HCT116 (cell line): ENCODE data around the gene ASCL4. TPM values are rescaled to one million over a fixed set of nuclear protein-coding genes. Genes with fewer than 3 reads are reported as not detected.

Experiments used
- ATAC-seq: fragments of 200-7000 bp; cut with Tn5 transposase; 2 replicates; pipeline ENCODE4 v1.9.1; 2020; ENCODE audit warnings: mild to moderate bottlenecking, moderate library complexity
- BruUV-seq: library from RNA; stranded (reverse); fragments of 400-500 nt; replicated peaks from 2 replicates; lab custom pipeline; 2021; lab: Mats Ljungman, UMichigan
- CTCF ChIA-PET: fragments of 300-600 bp; sonication (Branson Sonifier 250); formaldehyde crosslinking; loops from one replicate; lab custom pipeline; 2021; ENCODE audit warnings: antibody characterized with exemption; lab: Charles Lee
- POLR2A ChIA-PET: fragments of 300-600, 350-600 bp; sonication (Branson Sonifier 250); formaldehyde crosslinking; loops from one replicate; lab custom pipeline; 2021; ENCODE audit warnings: antibody characterized with exemption; lab: Charles Lee
- RAD21 ChIA-PET, 2 experiments: fragments of 300-600 bp; sonication (Branson Sonifier 250); formaldehyde crosslinking; loops; one replicate each; lab custom pipeline; 2023; ENCODE audit warnings: low total read pairs in 2 of 2; ENCODE audit not compliant: uncharacterized antibody in 2 of 2, unreplicated experiment in 2 of 2, low non-redundant PET in 1 of 2; lab: Charles Lee
- DNase-seq: peaks from one replicate; pipeline ENCODE4 v3.0.0-alpha.2; 2010; ENCODE audit warnings: low read depth, low spot score
- H2AFZ ChIP-seq: fragments of 200-600 bp; shearing (Covaris generic), sonication (generic); 2 replicates; pipeline ENCODE4 v1.6.1; 2017; ENCODE audit warnings: low read depth, mixed run types, mixed read lengths, antibody characterized with exemption, low read length; ENCODE audit not compliant: poor library complexity, severe bottlenecking
- H3K27ac ChIP-seq: 2 replicates; pipeline ENCODE4 v1.5.1; 2012; ENCODE audit warnings: low read depth, low read length
- H3K27me3 ChIP-seq: fragments of 200-600 bp; sonication (generic); 2 replicates; pipeline ENCODE4 v1.6.1; 2016; ENCODE audit warnings: mixed run types, low read length, mixed read lengths; ENCODE audit not compliant: insufficient read depth
- H3K36me3 ChIP-seq, 2 experiments: fragments of 200-500 bp in 1 of 2; fragments of 200-600 bp in 1 of 2; sonication (Bioruptor generic) in 1 of 2; sonication (generic) in 1 of 2; 2 replicates each; pipeline versions ENCODE4 v1.5.1 to v1.6.1; 2014 to 2016; ENCODE audit warnings: low read length in 2 of 2, inconsistent platforms in 1 of 2, mixed read lengths in 1 of 2, mixed run types in 1 of 2; ENCODE audit not compliant: insufficient read depth in 2 of 2, control insufficient read depth in 1 of 2
- H3K4me1 ChIP-seq, 2 experiments: fragments of 200-600 bp in 1 of 2; sonication (generic) in 1 of 2; 2 replicates each; pipeline versions ENCODE4 v1.5.1 to v1.6.1; 2012 to 2017; ENCODE audit warnings: low read length in 2 of 2, inconsistent platforms in 1 of 2, mild to moderate bottlenecking in 1 of 2, mixed read lengths in 1 of 2, mixed run types in 1 of 2, moderate library complexity in 1 of 2; ENCODE audit not compliant: insufficient read depth in 2 of 2, control insufficient read depth in 1 of 2
- H3K4me2 ChIP-seq: fragments of 200-600 bp; sonication (generic); 2 replicates; pipeline ENCODE4 v1.6.1; 2017; ENCODE audit warnings: mixed run types, low read length, mixed read lengths
- H3K4me3 ChIP-seq, 2 experiments: fragments of 200-600 bp in 1 of 2; sonication (generic) in 1 of 2; replicated peaks in 1 of 2; 2 replicates each; pipeline ENCODE4 v1.5.1; 2011 to 2016; ENCODE audit warnings: low read length in 2 of 2, control low read depth in 1 of 2, low read depth in 1 of 2, mild to moderate bottlenecking in 1 of 2, mixed read lengths in 1 of 2, mixed run types in 1 of 2
- H3K79me2 ChIP-seq: fragments of 200-600 bp; sonication (generic); 2 replicates; pipeline ENCODE4 v1.6.1; 2017; ENCODE audit warnings: mild to moderate bottlenecking, mixed run types, low read length, moderate library complexity, mixed read lengths; ENCODE audit not compliant: insufficient read depth
- H3K9ac ChIP-seq: fragments of 200-600 bp; sonication (generic); 2 replicates; pipeline ENCODE4 v1.6.1; 2016; ENCODE audit warnings: low read length, mixed read lengths
- H3K9me2 ChIP-seq: fragments of 200-600 bp; sonication (generic), shearing (Covaris generic); 2 replicates; pipeline ENCODE4 v1.6.1; 2017; ENCODE audit warnings: mixed run types, mild to moderate bottlenecking, moderate library complexity; ENCODE audit not compliant: insufficient read depth
- H3K9me3 ChIP-seq, 2 experiments: fragments of 200-500 bp in 1 of 2; fragments of 200-600 bp in 1 of 2; sonication (Bioruptor generic) in 1 of 2; sonication (generic) in 1 of 2; 2 replicates each; pipeline ENCODE4 v1.6.1; 2014 to 2017; ENCODE audit warnings: low read length in 2 of 2, mixed read lengths in 2 of 2, inconsistent platforms in 1 of 2, low read depth in 1 of 2, mild to moderate bottlenecking in 1 of 2, mixed run types in 1 of 2, moderate library complexity in 1 of 2; ENCODE audit not compliant: control insufficient read depth in 1 of 2, insufficient read depth in 1 of 2
- H4K20me1 ChIP-seq: fragments of 200-600 bp; sonication (generic), shearing (Covaris generic); 2 replicates; pipeline ENCODE4 v1.6.1; 2017; ENCODE audit warnings: mixed run types, mild to moderate bottlenecking, moderate library complexity; ENCODE audit not compliant: insufficient read depth
- ATF3 ChIP-seq: IDR thresholded peaks from 2 replicates; pipeline ENCODE4 v1.6.1; 2012
- CBX3 ChIP-seq: IDR thresholded peaks from 2 replicates; pipeline ENCODE4 v1.6.1; 2012; ENCODE audit warnings: low read depth
- CTCF ChIP-seq, 3 experiments: fragments of 200-600 bp in 1 of 3; sonication (generic) in 1 of 3; IDR thresholded peaks in 2 of 3; conservative IDR thresholded peaks in 1 of 3; 2 replicates each; pipeline ENCODE4 v1.5.1; 2012 to 2017; ENCODE audit warnings: low read depth in 2 of 3, low read length in 2 of 3, antibody characterized with exemption in 1 of 3, borderline replicate concordance in 1 of 3, control low read depth in 1 of 3, mild to moderate bottlenecking in 1 of 3, mixed read lengths in 1 of 3, mixed run types in 1 of 3, moderate library complexity in 1 of 3; ENCODE audit not compliant: insufficient read depth in 1 of 3
- EGR1 ChIP-seq: IDR thresholded peaks from 2 replicates; pipeline ENCODE4 v1.6.1; 2012; ENCODE audit warnings: low read depth
- FOSL1 ChIP-seq: IDR thresholded peaks from 2 replicates; pipeline ENCODE4 v1.6.1; 2012; ENCODE audit warnings: low read depth
- JUND ChIP-seq: IDR thresholded peaks from 2 replicates; pipeline ENCODE4 v1.6.1; 2012
- MAX ChIP-seq: IDR thresholded peaks from 2 replicates; pipeline ENCODE4 v1.6.1; 2012
- POLR2A ChIP-seq: IDR thresholded peaks from 2 replicates; pipeline ENCODE4 v1.7.0; 2011; ENCODE audit warnings: borderline replicate concordance; ENCODE audit not compliant: insufficient read depth, insufficient read length; ENCODE audit errors: extremely low read depth
- POLR2AphosphoS5 ChIP-seq: IDR thresholded peaks from 2 replicates; pipeline ENCODE4 v1.6.1; 2011; ENCODE audit warnings: mild to moderate bottlenecking, low read depth, low read length, moderate library complexity
- RAD21 ChIP-seq: IDR thresholded peaks from 2 replicates; pipeline ENCODE4 v1.6.1; 2012; ENCODE audit warnings: low read depth, mild to moderate bottlenecking
- REST ChIP-seq: IDR thresholded peaks from 2 replicates; pipeline ENCODE4 v1.6.1; 2012; ENCODE audit warnings: low read depth
- SIN3A ChIP-seq: IDR thresholded peaks from 2 replicates; pipeline ENCODE4 v1.6.1; 2012; ENCODE audit warnings: low read depth
- SP1 ChIP-seq: IDR thresholded peaks from 2 replicates; pipeline ENCODE4 v1.6.1; 2012; ENCODE audit warnings: low read depth
- SRF ChIP-seq: IDR thresholded peaks from 2 replicates; pipeline ENCODE4 v1.6.1; 2012; ENCODE audit warnings: low read depth
- TCF7L2 ChIP-seq: IDR thresholded peaks from 2 replicates; pipeline ENCODE4 v1.7.0; 2011; ENCODE audit warnings: borderline replicate concordance, inconsistent platforms; ENCODE audit not compliant: insufficient read depth, insufficient read length; ENCODE audit errors: extremely low read depth
- YY1 ChIP-seq: IDR thresholded peaks from 2 replicates; pipeline ENCODE4 v1.6.1; 2011; ENCODE audit warnings: low read length, low read depth, moderate library complexity, mild to moderate bottlenecking; ENCODE audit not compliant: insufficient replicate concordance; ENCODE audit errors: extremely low read depth
- ZNF274 ChIP-seq: fragments of 200-500 bp; sonication (Bioruptor generic); IDR thresholded peaks from 2 replicates; pipeline ENCODE4 v1.6.1; 2014; ENCODE audit warnings: mild to moderate bottlenecking, low read depth, low read length, inconsistent platforms
- intact Hi-C: fragments of 100-400 bp; cut with micrococcal nuclease; formaldehyde crosslinking; loops from 2 replicates; pipeline ENCODE4 v1.10.0; 2022
- total RNA-seq: library from RNA; stranded (reverse); gene quantifications from one replicate; pipeline ENCODE4 v1.2.1, GENCODE V29; 2021; ENCODE audit not compliant: unreplicated experiment

The ASCL4 gene
- total RNA-seq, 1 experiment from 2014 or later: not detected

- TF ChIP-seq ZNF274 (no peak), JUND (no peak), MAX (no peak), FOSL1 (no peak), CBX3 (no peak), CTCF (IDR thresholded peaks at IDR 0.05 in 2 of 3, conservative IDR thresholded peaks at IDR 0.05 in 1 of 3; ENCODE audit: borderline replicate concordance in 1 of 3, insufficient read depth in 1 of 3, low read depth in 2 of 3, low read length in 2 of 3) (no peak), ATF3 (no peak)
Observed at GRCh38 chr12:107731366-107731765, 43.1 kb upstream of the ASCL4 start (continued).

GRCh38 chr12:107732365-107732764, 42.1 kb upstream of the ASCL4 start:
- no peaks in the 10 kb centered on the region for H3K79me2 ChIP-seq
- H3K4me3 ChIP-seq: no peak overlapping the region
- H3K4me1 ChIP-seq: no peaks in the 10 kb centered on the region
- no peak overlapping the region for H3K27ac ChIP-seq
- CTCF ChIA-PET: no interaction called here
- DNase-seq (no peak), ATAC-seq (no peak; the same call in 1 of the 2 replicates)
- no peak overlapping the region for H3K4me2 ChIP-seq
- no peak overlapping the region for H2AFZ ChIP-seq
- intact Hi-C loops: no loop called here
- no peaks in the 10 kb centered on the region for H3K9me2 ChIP-seq
- RAD21 ChIA-PET: no interaction called here
- H3K9ac ChIP-seq: no peak overlapping the region
- TF ChIP-seq REST (no peak), POLR2A (no peak), CBX3 (no peak), RAD21 (no peak), TCF7L2 (no peak), FOSL1 (no peak), EGR1 (no peak), SIN3A (no peak), SRF (no peak), JUND (no peak), POLR2AphosphoS5 (no peak), MAX (no peak), ATF3 (no peak), YY1 (no peak), SP1 (no peak)
- POLR2A ChIA-PET: no interaction called here
- BruUV-seq: no TSS peak
- H3K36me3 ChIP-seq: peaks cover 17 to 40% of the 10 kb centered on the region in 2 experiments
- no peaks in the 10 kb centered on the region for H3K27me3 ChIP-seq
- no peaks in the 10 kb centered on the region for H3K9me3 ChIP-seq
- H4K20me1 ChIP-seq: no peaks in the 10 kb centered on the region
